ENCODE measurements around the gene CCDC154. TPM values are rescaled to one million over a fixed set of nuclear protein-coding genes. Genes with fewer than 3 reads are reported as not detected.
A peak's percentile ranks its signal among the peaks of the same experiment; 100 is the strongest.
"Not testable (repeated sequence)": the region's sequence is repeated elsewhere in the genome, so short reads cannot be mapped to it uniquely, and the experiment has no call there.

Gene CCDC154
- total RNA-seq, 1 donor from 2014 or later: under 0.01 TPM

- no peaks in the 10 kb centered on the region for H3K36me3 ChIP-seq (ENCODE audit: control insufficient read depth, insufficient read depth, low read length)
- DNase-seq (ENCODE audit: low read depth) (no peak), FAIRE-seq (peak; percentile 43)
- TF ChIP-seq CTCF (IDR thresholded peaks at IDR 0.05; ENCODE audit: insufficient read depth, low read length, severe bottlenecking): no peak
- no peak overlapping the region for H3K4me3 ChIP-seq (ENCODE audit: low read depth, low read length)
- H3K27me3 ChIP-seq (ENCODE audit: control insufficient read depth, insufficient read depth, low read length): no peaks in the 10 kb centered on the region
Observed at GRCh38 chr16:1469693-1470201, 25.4 kb upstream of the CCDC154 start.

- H3K4me3 ChIP-seq (ENCODE audit: low read depth, low read length); DNase-seq (ENCODE audit: low read depth); FAIRE-seq; H3K27me3 ChIP-seq (ENCODE audit: control insufficient read depth, insufficient read depth, low read length); H3K36me3 ChIP-seq (ENCODE audit: control insufficient read depth, insufficient read depth, low read length): not testable (repeated sequence)
Observed at GRCh38 chr16:1469141-1469540, 24.8 kb upstream of the CCDC154 start.

GRCh38 chr16:1468426-1468810, 24.1 kb upstream of the CCDC154 start:
- Histone ChIP-seq H3K27me3 (ENCODE audit: control insufficient read depth, insufficient read depth, low read length) (no peaks in the 10 kb centered on the region), H3K4me3 (ENCODE audit: low read depth, low read length) (no peak overlapping the region), H3K36me3 (ENCODE audit: control insufficient read depth, insufficient read depth, low read length) (no peaks in the 10 kb centered on the region)
- DNase-seq (ENCODE audit: low read depth) (no peak), FAIRE-seq (no peak)
- no peak for TF ChIP-seq CTCF (IDR thresholded peaks at IDR 0.05; ENCODE audit: insufficient read depth, low read length, severe bottlenecking)

GRCh38 chr16:1466968-1467521, 22.7 kb upstream of the CCDC154 start:
- FAIRE-seq: no peak
- no peaks in the 10 kb centered on the region for H3K27me3 ChIP-seq (ENCODE audit: control insufficient read depth, insufficient read depth, low read length)
- no peak for DNase-seq (ENCODE audit: low read depth)
- TF ChIP-seq CTCF (IDR thresholded peaks at IDR 0.05; ENCODE audit: insufficient read depth, low read length, severe bottlenecking): no peak
- no peaks in the 10 kb centered on the region for H3K36me3 ChIP-seq (ENCODE audit: control insufficient read depth, insufficient read depth, low read length)
- no peak overlapping the region for H3K4me3 ChIP-seq (ENCODE audit: low read depth, low read length)

GRCh38 chr16:1466054-1466453, 21.7 kb upstream of the CCDC154 start:
- Histone ChIP-seq H3K4me3 (ENCODE audit: low read depth, low read length) (no peak overlapping the region), H3K36me3 (ENCODE audit: control insufficient read depth, insufficient read depth, low read length) (peaks cover 4% of the 10 kb centered on the region), H3K27me3 (ENCODE audit: control insufficient read depth, insufficient read depth, low read length) (no peaks in the 10 kb centered on the region)
- FAIRE-seq (no peak), DNase-seq (ENCODE audit: low read depth) (no peak)
- TF ChIP-seq CTCF (IDR thresholded peaks at IDR 0.05; ENCODE audit: insufficient read depth, low read length, severe bottlenecking): no peak

GRCh38 chr16:1465567-1465915, 21.2 kb upstream of the CCDC154 start:
- TF ChIP-seq CTCF (IDR thresholded peaks at IDR 0.05; ENCODE audit: insufficient read depth, low read length, severe bottlenecking): no peak
- H3K4me3 ChIP-seq (ENCODE audit: low read depth, low read length): no peak overlapping the region
- no peak for DNase-seq (ENCODE audit: low read depth)
- FAIRE-seq: no peak
- no peaks in the 10 kb centered on the region for H3K27me3 ChIP-seq (ENCODE audit: control insufficient read depth, insufficient read depth, low read length)
- peaks cover 4% of the 10 kb centered on the region for H3K36me3 ChIP-seq (ENCODE audit: control insufficient read depth, insufficient read depth, low read length)

Data from bronchial epithelial cell (primary cell).